HFF-Myc (cell line): Measurements from ENCODE around the gene HSPA13.

ENCODE experiments used
- DNase-seq: peaks from one replicate; pipeline ENCODE4 v3.0.0-alpha.2; 2011; ENCODE audit warnings: low read depth; ENCODE audit errors: extremely low read depth
- H3K4me3 ChIP-seq: replicated peaks from 2 replicates; pipeline ENCODE4 v1.5.1; 2011; ENCODE audit warnings: low read depth, mild to moderate bottlenecking, control low read depth, low read length
- CTCF ChIP-seq: IDR thresholded peaks from 2 replicates; pipeline ENCODE4 v1.5.1; 2012; ENCODE audit warnings: mild to moderate bottlenecking, low read depth, low read length, control low read depth; ENCODE audit errors: missing control alignments

Gene HSPA13

GRCh38 chr21:14325595-14325994 lies 57.4 kb downstream of the HSPA13 start:
- no peak for DNase-seq
- H3K4me3 ChIP-seq, result no peak overlapping the region
- no peak for TF ChIP-seq CTCF
